ENCODE measurements around the gene ARL3. TPM values are rescaled to one million over a fixed set of nuclear protein-coding genes. Genes with fewer than 3 reads are reported as not detected.
"Not testable (repeated sequence)": the region's sequence is repeated elsewhere in the genome, so short reads cannot be mapped to it uniquely, and the experiment has no call there.

The ARL3 gene
- total RNA-seq, 2 experiments from 2014 or later, result 4.7 to 5.2 TPM

DNA sequence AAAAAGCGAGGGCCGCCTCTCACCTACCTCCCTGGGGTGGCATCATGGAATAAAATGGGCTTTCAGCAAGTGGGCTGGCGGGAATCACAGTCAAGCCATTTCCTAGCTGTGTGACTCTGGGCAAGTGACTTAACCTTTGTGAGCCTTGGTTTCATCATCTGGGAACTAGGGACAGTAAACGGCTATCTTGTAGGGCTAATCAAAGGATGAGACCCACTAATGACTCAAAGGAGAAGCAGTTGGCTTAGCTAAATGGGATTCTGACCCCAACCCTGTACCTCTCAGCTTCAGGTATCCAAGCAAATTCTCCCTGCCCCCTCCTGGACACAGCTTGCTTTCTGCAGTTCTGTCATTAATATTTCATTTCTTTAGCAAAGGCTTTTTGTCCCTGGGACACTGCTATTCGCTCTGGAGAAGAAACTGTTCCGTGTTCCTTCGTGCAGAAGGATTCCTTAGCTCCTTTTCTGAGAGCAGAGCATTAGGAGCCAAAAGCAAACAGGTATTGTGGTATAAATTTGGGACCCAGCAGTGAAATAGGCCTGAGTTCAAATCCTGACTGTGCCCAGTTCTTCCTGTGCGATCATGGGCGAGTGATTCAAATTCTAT is 44.0 kb downstream of the ARL3 start:
- peaks cover 47% of the 10 kb centered on the region for H3K4me1 Mint-ChIP-seq (ENCODE audit: low read depth)
- no peaks in the 10 kb centered on the region for H3K36me3 Mint-ChIP-seq (ENCODE audit: low read depth)
- no peaks in the 10 kb centered on the region for H3K27me3 Mint-ChIP-seq (ENCODE audit: low read depth)
- ChIA-PET CTCF (interaction anchor here (1.1 to 4.1 kb wide), 29 partner anchors 9 to 209 kb away, joined by 3 to 61 read pairs (median 6); partner anchors contain the start of genes ACTR1A, ARL3, SFXN2 and TRIM8), POLR2A (interaction anchor here (1.3 to 3.2 kb wide), 4 partner anchors 10 to 44 kb away, joined by 3 to 35 read pairs (median 8); partner anchors contain the start of genes ARL3, SFXN2 and TRIM8)
- no peak overlapping the region for H3K27ac Mint-ChIP-seq
- H3K4me3 Mint-ChIP-seq, result no peak overlapping the region
- ATAC-seq, result no peak
- no peak for DNase-seq
- H3K9me3 Mint-ChIP-seq (ENCODE audit: insufficient read depth), result no peaks in the 10 kb centered on the region

DNA sequence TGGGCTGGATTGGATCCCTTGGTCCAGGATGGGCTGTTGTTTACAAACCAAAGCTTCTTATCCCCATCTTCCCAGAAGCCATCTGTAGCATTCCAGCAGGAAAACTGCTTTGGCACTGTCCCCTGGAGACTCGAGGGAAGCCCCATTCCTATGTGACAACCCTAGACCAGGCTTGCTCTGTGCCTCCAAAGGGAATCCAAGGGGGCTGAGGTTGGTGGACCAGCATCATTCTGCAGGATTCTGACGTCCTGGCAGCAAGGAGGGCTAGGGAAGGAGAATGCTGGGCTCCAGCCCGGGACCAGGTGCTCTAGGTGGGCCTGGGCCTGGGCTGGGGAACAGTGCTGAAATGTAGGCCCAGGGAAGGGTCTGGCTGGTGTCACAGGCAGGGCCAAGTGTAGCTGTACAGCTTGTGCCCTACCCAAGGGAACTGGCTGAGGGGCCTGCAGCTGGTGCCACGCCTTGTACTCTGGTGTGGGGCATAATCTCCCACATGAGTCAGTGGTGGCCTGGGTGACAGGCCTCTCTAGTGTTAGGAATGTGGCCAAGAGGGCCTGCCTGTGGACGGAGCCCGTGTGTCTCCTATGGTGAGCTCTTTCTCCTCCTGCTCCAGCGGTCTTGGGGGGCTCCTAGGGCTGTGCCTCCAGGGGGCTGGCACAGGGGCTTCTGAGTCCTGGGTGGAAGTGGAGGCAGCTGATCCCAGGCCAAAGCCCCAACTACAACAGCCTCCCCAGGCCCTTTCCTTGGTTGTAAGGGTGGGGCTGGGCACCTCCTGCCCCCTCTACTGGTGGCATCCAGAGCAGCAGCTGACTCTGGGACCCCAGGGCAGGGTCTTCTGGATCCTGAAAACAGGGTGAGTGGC is 44.8 kb downstream of the ARL3 start:
- ChIA-PET CTCF (interaction anchor here (0.6 to 4.1 kb wide), 30 partner anchors 10 to 220 kb away, joined by 3 to 61 read pairs (median 6); partner anchors contain the start of genes ACTR1A, ARL3, SFXN2 and TRIM8), POLR2A (interaction anchor here (0.7 to 3.2 kb wide), 5 partner anchors 9 to 44 kb away, joined by 3 to 35 read pairs (median 8); partner anchors contain the start of genes ARL3, SFXN2 and TRIM8)
- no peak for ATAC-seq
- H3K27ac Mint-ChIP-seq, result peak overlapping the region; percentile 55
- no peaks in the 10 kb centered on the region for H3K9me3 Mint-ChIP-seq (ENCODE audit: insufficient read depth)
- H3K36me3 Mint-ChIP-seq (ENCODE audit: low read depth), result no peaks in the 10 kb centered on the region
- no peak for DNase-seq
- H3K4me3 Mint-ChIP-seq, result no peak overlapping the region
- H3K4me1 Mint-ChIP-seq (ENCODE audit: low read depth), result peaks cover 40% of the 10 kb centered on the region
- H3K27me3 Mint-ChIP-seq (ENCODE audit: low read depth), result no peaks in the 10 kb centered on the region

GRCh38 chr10:102668326-102669107 is 45.7 kb downstream of the ARL3 start:
- no peak overlapping the region for H3K27ac Mint-ChIP-seq
- H3K9me3 Mint-ChIP-seq (ENCODE audit: insufficient read depth), result no peaks in the 10 kb centered on the region
- H3K4me3 Mint-ChIP-seq, result no peak overlapping the region
- ChIA-PET CTCF (interaction anchor here (1.2 to 4.1 kb wide), 8 partner anchors 10 to 207 kb away, joined by 3 to 61 read pairs (median 16); partner anchors contain the start of gene TRIM8), POLR2A (interaction anchor here (1.9 to 3.2 kb wide), 3 partner anchors 8 to 45 kb away, joined by 8 to 35 read pairs (median 9); partner anchors contain the start of genes ARL3, SFXN2 and TRIM8)
- no peak for ATAC-seq
- no peaks in the 10 kb centered on the region for H3K27me3 Mint-ChIP-seq (ENCODE audit: low read depth)
- no peaks in the 10 kb centered on the region for H3K36me3 Mint-ChIP-seq (ENCODE audit: low read depth)
- peaks cover 31% of the 10 kb centered on the region for H3K4me1 Mint-ChIP-seq (ENCODE audit: low read depth)
- DNase-seq, result no peak

DNA sequence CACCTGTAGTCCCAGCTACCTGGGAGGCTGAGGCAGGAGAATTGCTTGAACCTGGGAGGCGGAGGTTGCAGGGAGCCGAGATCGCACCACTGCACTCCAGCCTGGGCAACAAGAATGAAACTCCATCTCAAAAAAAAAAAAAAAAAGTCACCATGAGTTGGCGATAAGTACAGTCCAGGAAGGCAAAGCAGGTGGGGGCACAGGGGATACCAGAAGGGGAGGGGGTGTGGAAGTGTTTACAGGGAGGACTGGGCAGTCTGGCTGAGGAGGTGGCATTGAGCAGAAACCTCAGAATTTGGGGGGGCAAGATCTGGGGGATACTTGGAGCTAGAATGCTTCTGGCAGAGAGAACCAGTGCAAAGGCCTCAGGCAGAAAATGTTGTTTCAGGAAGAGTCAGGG is 46.8 kb downstream of the ARL3 start:
- not testable (repeated sequence) for H3K27me3 Mint-ChIP-seq (ENCODE audit: low read depth); H3K36me3 Mint-ChIP-seq (ENCODE audit: low read depth)

DNA sequence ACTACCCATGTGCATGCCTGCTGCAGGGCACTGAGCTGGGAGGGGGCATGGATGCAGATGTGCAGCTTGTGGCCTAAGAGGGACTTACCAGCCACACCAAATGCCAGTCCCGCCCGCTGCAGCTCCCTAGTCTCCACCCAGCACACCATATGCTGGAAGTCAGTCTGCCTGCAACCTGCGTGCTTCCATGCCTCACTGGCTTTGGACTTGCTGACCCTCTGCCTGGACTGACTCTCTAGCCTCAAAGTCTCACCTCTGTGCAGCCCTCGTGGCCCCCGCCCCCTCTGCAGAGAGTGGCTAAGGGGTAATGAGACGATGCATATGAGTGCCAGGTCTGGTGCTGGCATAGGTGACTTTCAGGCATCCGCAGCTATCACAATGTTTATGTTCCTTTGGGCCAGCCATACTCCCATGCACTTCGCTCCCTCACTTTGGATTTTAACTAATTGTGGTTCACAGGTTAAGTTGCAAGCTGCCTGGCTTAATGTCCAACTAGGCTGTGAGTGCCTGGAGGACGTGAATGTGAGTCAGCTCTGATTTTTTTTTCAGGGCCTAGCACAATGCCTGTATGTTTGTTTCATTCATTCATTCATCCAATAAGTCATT is 48.2 kb downstream of the ARL3 start:
- Mint-ChIP-seq H3K36me3 (ENCODE audit: low read depth) (no peaks in the 10 kb centered on the region), H3K4me3 (no peak overlapping the region), H3K27ac (no peak overlapping the region), H3K27me3 (ENCODE audit: low read depth) (no peaks in the 10 kb centered on the region), H3K9me3 (ENCODE audit: insufficient read depth) (no peaks in the 10 kb centered on the region), H3K4me1 (ENCODE audit: low read depth) (peaks cover 39% of the 10 kb centered on the region)
- DNase-seq (no peak), ATAC-seq (no peak)
- POLR2A ChIA-PET, result interaction anchor here (1.1 to 1.5 kb wide), 2 partner anchors 14 to 20 kb away, joined by 3 to 7 read pairs; no protein-coding TSS in a partner anchor
- CTCF ChIA-PET, result interaction anchor here (0.7 to 1.4 kb wide), 2 partner anchors 13 to 14 kb away, joined by 3 to 4 read pairs; no protein-coding TSS in a partner anchor

More for the DNA sequence above, 46.8 kb downstream of the ARL3 start:
- H3K9me3 Mint-ChIP-seq (ENCODE audit: insufficient read depth); H3K4me3 Mint-ChIP-seq; DNase-seq; ATAC-seq; POLR2A ChIA-PET: not testable (repeated sequence)
- Mint-ChIP-seq H3K4me1 (ENCODE audit: low read depth) (peaks cover 25% of the 10 kb centered on the region), H3K27ac (peak overlapping the region; percentile 43)
- CTCF ChIA-PET, result interaction anchor here (4.1 kb wide), 1 partner anchor 22 kb away, joined by 40 read pairs; the partner anchor contains the start of gene TRIM8

- Mint-ChIP-seq H3K27me3 (ENCODE audit: low read depth) (no peaks in the 10 kb centered on the region), H3K27ac (peak overlapping the region; percentile 91), H3K36me3 (ENCODE audit: low read depth) (peaks cover 20% of the 10 kb centered on the region), H3K4me3 (peak overlapping the region; percentile 54), H3K9me3 (ENCODE audit: insufficient read depth) (no peaks in the 10 kb centered on the region), H3K4me1 (ENCODE audit: low read depth) (peaks cover 54% of the 10 kb centered on the region)
- ATAC-seq (peak; percentile 19), DNase-seq (no peak)
- ChIA-PET CTCF (interaction anchor here (0.7 to 8.4 kb wide), 8 partner anchors 8 to 66 kb away, joined by 3 to 61 read pairs (median 7); partner anchors contain the start of genes ARL3, SFXN2 and TRIM8), POLR2A (interaction anchor here (0.6 to 5.1 kb wide), 8 partner anchors 8 to 266 kb away, joined by 3 to 49 read pairs (median 10); partner anchors contain the start of genes ARL3, NFKB2, SFXN2 and TRIM8)
These were observed 52.6 kb downstream of the ARL3 start for GRCh38 chr10:102661658-102662028.

DNA sequence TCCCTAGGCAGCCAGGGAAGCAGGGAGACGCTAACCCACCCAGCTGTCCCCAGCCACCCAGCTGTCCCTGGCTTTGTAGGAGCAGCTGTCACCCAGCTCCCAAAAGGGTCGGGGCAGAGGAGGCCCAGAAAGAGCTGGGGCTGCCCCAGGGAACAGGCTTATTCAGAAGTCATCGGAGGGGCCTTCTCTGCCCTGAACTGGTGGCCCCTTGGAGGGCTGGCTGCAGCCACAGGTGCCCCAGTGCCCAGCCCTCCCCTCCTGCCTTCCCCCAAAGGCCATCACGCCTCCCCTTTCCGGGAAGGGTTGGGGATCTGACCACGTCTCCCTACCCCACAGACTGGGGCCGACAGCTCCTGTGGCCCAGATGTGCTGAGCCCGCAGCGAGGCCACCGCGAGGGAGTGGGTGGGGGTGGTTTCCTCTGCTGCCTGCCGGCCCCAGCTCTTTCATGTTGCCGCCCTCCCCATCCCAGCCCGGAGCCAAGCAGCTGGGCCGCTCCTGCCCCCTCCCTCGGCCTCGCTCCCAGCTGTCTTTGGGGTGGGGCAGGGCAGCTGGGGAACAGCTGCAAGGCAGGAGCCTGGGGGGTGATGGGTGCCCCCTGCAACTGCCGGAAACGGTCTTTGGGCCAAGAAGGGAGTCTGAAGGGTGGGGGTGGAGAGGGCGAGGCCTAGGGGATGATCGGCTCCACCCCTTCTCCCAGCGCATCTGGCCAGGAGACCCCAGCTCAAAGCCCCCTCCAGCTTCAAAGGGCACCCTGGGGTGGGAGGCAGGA is 53.1 kb downstream of the ARL3 start:
- peak overlapping the region; percentile 54 for H3K4me3 Mint-ChIP-seq
- POLR2A ChIA-PET, result interaction anchor here (0.6 to 5.1 kb wide), 8 partner anchors 8 to 265 kb away, joined by 3 to 49 read pairs (median 10); partner anchors contain the start of genes ARL3, NFKB2, SFXN2 and TRIM8
- CTCF ChIA-PET, result interaction anchor here (0.7 to 8.4 kb wide), 8 partner anchors 9 to 66 kb away, joined by 3 to 61 read pairs (median 7); partner anchors contain the start of genes ARL3, SFXN2 and TRIM8
- no peaks in the 10 kb centered on the region for H3K9me3 Mint-ChIP-seq (ENCODE audit: insufficient read depth)
- H3K27ac Mint-ChIP-seq, result peak overlapping the region; percentile 91
- H3K27me3 Mint-ChIP-seq (ENCODE audit: low read depth), result no peaks in the 10 kb centered on the region
- peaks cover 52% of the 10 kb centered on the region for H3K4me1 Mint-ChIP-seq (ENCODE audit: low read depth)
- ATAC-seq, result peak; percentile 91
- H3K36me3 Mint-ChIP-seq (ENCODE audit: low read depth), result peaks cover 25% of the 10 kb centered on the region
- peak; percentile 86 for DNase-seq

GRCh38 chr10:102658802-102659201 is 55.4 kb downstream of the ARL3 start:
- Mint-ChIP-seq H3K27me3 (ENCODE audit: low read depth) (no peaks in the 10 kb centered on the region), H3K27ac (peak overlapping the region; percentile 81), H3K36me3 (ENCODE audit: low read depth) (peaks cover 39% of the 10 kb centered on the region), H3K4me1 (ENCODE audit: low read depth) (peaks cover 61% of the 10 kb centered on the region), H3K4me3 (no peak overlapping the region), H3K9me3 (ENCODE audit: insufficient read depth) (no peaks in the 10 kb centered on the region)
- POLR2A ChIA-PET, result interaction anchor here (1.8 to 5.1 kb wide), 3 partner anchors 8 to 14 kb away, joined by 7 to 49 read pairs (median 7); partner anchors contain the start of gene TRIM8
- no peak for DNase-seq
- CTCF ChIA-PET, result interaction anchor here (1.0 to 8.4 kb wide), 7 partner anchors 9 to 75 kb away, joined by 4 to 61 read pairs (median 4); partner anchors contain the start of gene TRIM8
- no peak for ATAC-seq

DNA sequence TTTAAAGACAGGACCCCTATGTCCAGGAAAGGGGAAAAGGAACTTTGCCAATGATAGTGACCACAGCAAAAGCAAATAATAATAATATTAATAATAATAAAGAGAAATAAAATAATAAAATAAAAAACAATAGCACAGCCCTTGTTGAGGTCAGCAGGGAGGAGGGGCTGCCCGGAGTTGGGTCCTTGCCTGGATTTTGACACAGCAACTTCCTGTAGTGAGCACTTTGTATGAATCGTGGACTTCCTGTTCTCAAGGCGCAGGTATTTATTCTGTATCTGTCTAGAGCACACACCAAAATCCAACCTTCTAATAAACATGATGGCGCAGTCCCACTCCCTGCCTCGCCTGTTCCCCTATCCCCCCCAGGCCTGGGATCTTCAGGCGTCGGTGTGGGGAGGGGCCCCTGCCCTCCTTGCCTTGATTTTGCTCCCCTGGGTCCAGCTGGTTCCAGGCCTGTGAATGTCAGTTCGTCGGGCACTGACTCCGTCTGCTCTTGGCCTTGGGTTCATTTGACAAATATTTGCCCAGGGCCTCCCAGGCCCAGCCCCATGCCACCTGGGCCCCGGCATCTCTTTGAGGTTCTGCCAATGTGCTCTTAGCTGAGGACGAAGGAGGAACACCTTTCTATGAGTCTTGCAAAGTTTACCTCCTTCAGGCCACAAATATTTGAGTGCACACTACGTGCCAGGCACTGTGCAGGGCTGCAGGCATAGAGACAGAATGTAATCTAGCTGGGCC is 56.0 kb downstream of the ARL3 start:
- H3K4me1 Mint-ChIP-seq (ENCODE audit: low read depth), result peaks cover 68% of the 10 kb centered on the region
- ATAC-seq (no peak), DNase-seq (no peak)
- H3K9me3 Mint-ChIP-seq (ENCODE audit: insufficient read depth), result no peaks in the 10 kb centered on the region
- H3K27ac Mint-ChIP-seq, result peak overlapping the region; percentile 81
- no peak overlapping the region for H3K4me3 Mint-ChIP-seq
- H3K27me3 Mint-ChIP-seq (ENCODE audit: low read depth), result no peaks in the 10 kb centered on the region
- CTCF ChIA-PET, result interaction anchor here (1.0 to 8.4 kb wide), 8 partner anchors 8 to 74 kb away, joined by 3 to 61 read pairs (median 4); partner anchors contain the start of gene TRIM8
- POLR2A ChIA-PET, result interaction anchor here (1.8 to 5.1 kb wide), 3 partner anchors 8 to 13 kb away, joined by 7 to 49 read pairs (median 7); partner anchors contain the start of gene TRIM8
- H3K36me3 Mint-ChIP-seq (ENCODE audit: low read depth), result peaks cover 46% of the 10 kb centered on the region

Data from activated CD8-positive, alpha-beta T cell treated with anti-CD3 and anti-CD28 coated beads, Interleukin-2, amount 10 ng/mL, durations not matched to agents 7 days and 5 days (primary cell).